PFSK-1 (cell line): ENCODE data around the gene RABL3.

ENCODE experiments used
- FOXP2 ChIP-seq: optimal IDR thresholded peaks from 2 replicates; pipeline ENCODE3; 2011; ENCODE audit warnings: borderline replicate concordance, control low read depth, inconsistent platforms; ENCODE audit not compliant: insufficient read depth; ENCODE audit errors: extremely low read length, extremely low read depth
- POLR2AphosphoS5 ChIP-seq: IDR thresholded peaks from 2 replicates; pipeline ENCODE4 v1.6.1; 2012; ENCODE audit warnings: low read depth, mild to moderate bottlenecking, control low read depth, low read length, moderate library complexity
- REST ChIP-seq, 2 experiments: IDR thresholded peaks; 2 replicates each; pipeline versions ENCODE4 v1.6.1 to v1.8.0; 2011 to 2012; ENCODE audit warnings: low read depth in 2 of 2, low read length in 2 of 2, control low read depth in 1 of 2, inconsistent platforms in 1 of 2, mild to moderate bottlenecking in 1 of 2, moderate library complexity in 1 of 2; ENCODE audit not compliant: insufficient read depth in 1 of 2
- SIN3A ChIP-seq: IDR thresholded peaks from 2 replicates; pipeline ENCODE4 v1.6.1; 2012; ENCODE audit warnings: mild to moderate bottlenecking, low read length, moderate library complexity, borderline replicate concordance; ENCODE audit not compliant: insufficient read depth
- TAF1 ChIP-seq: IDR thresholded peaks from 2 replicates; pipeline ENCODE4 v1.6.1; 2012; ENCODE audit warnings: low read length, control low read depth, borderline replicate concordance; ENCODE audit not compliant: insufficient read depth

RABL3 gene

GRCh38 chr3:120767106-120767505 is 24.8 kb upstream of the RABL3 start:
- TF ChIP-seq POLR2AphosphoS5 (no peak), SIN3A (no peak), TAF1 (no peak), REST (IDR thresholded peaks at IDR 0.05; ENCODE audit: insufficient read depth in 1 of 2, low read depth in 2 of 2, low read length in 2 of 2) (no peak), FOXP2 (no peak)

- no peak for TF ChIP-seq SIN3A
- TF ChIP-seq TAF1: no peak
- TF ChIP-seq REST (IDR thresholded peaks at IDR 0.05; ENCODE audit: insufficient read depth in 1 of 2, low read depth in 2 of 2, low read length in 2 of 2): no peak
- TF ChIP-seq FOXP2: no peak
- TF ChIP-seq POLR2AphosphoS5: no peak
Measured at GRCh38 chr3:120766576-120766975, 24.3 kb upstream of the RABL3 start.

- TF ChIP-seq POLR2AphosphoS5 (no peak), REST (IDR thresholded peaks at IDR 0.05; ENCODE audit: insufficient read depth in 1 of 2, low read depth in 2 of 2, low read length in 2 of 2) (no peak)
Measured at GRCh38 chr3:120765830-120766493, 23.6 kb upstream of the RABL3 start.

GRCh38 chr3:120764206-120764605 is 21.9 kb upstream of the RABL3 start:
- TF ChIP-seq TAF1 (no peak), SIN3A (no peak), FOXP2 (no peak), REST (IDR thresholded peaks at IDR 0.05; ENCODE audit: insufficient read depth in 1 of 2, low read depth in 2 of 2, low read length in 2 of 2) (no peak), POLR2AphosphoS5 (no peak)

- no peak for TF ChIP-seq SIN3A
- TF ChIP-seq FOXP2: no peak
- no peak for TF ChIP-seq POLR2AphosphoS5
Measured at GRCh38 chr3:120763601-120764000, 21.3 kb upstream of the RABL3 start.
